H1 (cell line): Measurements from ENCODE around the gene S1PR1. TPM values are rescaled to one million over a fixed set of nuclear protein-coding genes. Genes with fewer than 3 reads are reported as not detected.

ENCODE experiments used
- CHD1 ChIP-seq: IDR thresholded peaks from 2 replicates; pipeline ENCODE4 v1.6.1; 2012; ENCODE audit warnings: low read depth, low read length, improper control_type of control experiment
- CHD7 ChIP-seq: fragments of 300-600 bp; sonication (generic); IDR thresholded peaks from 2 replicates; pipeline ENCODE4 v1.7.1; 2012; ENCODE audit warnings: low read length, moderate library complexity, mild to moderate bottlenecking, inconsistent platforms; ENCODE audit not compliant: insufficient replicate concordance
- CTCF ChIP-seq, 3 experiments: IDR thresholded peaks; 1 replicate in 2 of 3; 2 replicates in 1 of 3; pipeline versions ENCODE4 v1.5.1 to v1.6.1; 2011; ENCODE audit warnings: low read length in 3 of 3, mild to moderate bottlenecking in 3 of 3, inconsistent platforms in 2 of 3, low read depth in 1 of 3, moderate library complexity in 1 of 3; ENCODE audit not compliant: insufficient read depth in 1 of 3; ENCODE audit errors: control extremely low read depth in 1 of 3
- E2F6 ChIP-seq: IDR thresholded peaks from 2 replicates; pipeline ENCODE4 v1.6.1; 2012; ENCODE audit warnings: inconsistent platforms
- EZH2 ChIP-seq: fragments of 200-600 bp; sonication (generic); IDR thresholded peaks from 2 replicates; pipeline ENCODE4 v1.7.1; 2012; ENCODE audit warnings: low read depth, mild to moderate bottlenecking, moderate library complexity, low read length, inconsistent platforms; ENCODE audit not compliant: severe bottlenecking
- RXRA ChIP-seq: IDR thresholded peaks from 2 replicates; pipeline ENCODE4 v1.6.1; 2011; ENCODE audit warnings: low read depth, mild to moderate bottlenecking, low read length, moderate library complexity; ENCODE audit not compliant: insufficient read depth
- polyA plus RNA-seq, 7 experiments: library from polyadenylated mRNA; depleted of rRNA in 3 of 7; stranded (reverse) in 5 of 7; unstranded in 2 of 7; fragments of >200 nt in 5 of 7; fragments of 200-250 nt in 2 of 7; gene quantifications; 1 replicate in 5 of 7; 2 replicates in 1 of 7; 4 replicates in 1 of 7; pipeline versions ENCODE4 v1.2.1 to v1.2.3, GENCODE V29; 2011 to 2013; ENCODE audit warnings: missing spikeins in 2 of 7, mixed read lengths in 2 of 7
- total RNA-seq: library from RNA; stranded (reverse); fragmentation: NEBNext Ultra II Directional; extraction: Animal tissue kit (Norgen Biotek cat#: 25700); gene quantifications from 2 replicates; pipeline ENCODE4 v1.2.1, GENCODE V29; 2021

S1PR1 gene
- total and polyA plus RNA-seq, 2 of the 8 experiments (the other 6 are each of a cell fraction or from before 2014, with no cell fraction given): 3.5 to 5.5 TPM

- TF ChIP-seq CHD7 (no peak), EZH2 (no peak), CHD1 (no peak), E2F6 (no peak; the same call in 1 of the 2 replicates), CTCF (IDR thresholded peaks at IDR 0.05; ENCODE audit: control extremely low read depth in 1 of 3, insufficient read depth in 1 of 3, low read depth in 1 of 3, low read length in 3 of 3) (no peak), RXRA (no peak)
These were observed at the start of gene S1PR1 (continued) for GRCh38 chr1:101236516-101237228.
